WTC11 (cell line): ENCODE measurements around the gene TMEM259. TPM values are rescaled to one million over a fixed set of nuclear protein-coding genes. Genes with fewer than 3 reads are reported as not detected.

ENCODE experiments used
- ATAC-seq: fragments of 200-7000 bp; cut with Tn5 transposase; 2 replicates; pipeline ENCODE4 v1.10.0; 2021; ENCODE audit warnings: mild to moderate bottlenecking, moderate library complexity
- CTCF ChIA-PET: fragments of 300-600 bp; sonication (Branson Sonifier 250); formaldehyde crosslinking; loops from one replicate; lab custom pipeline; 2021; ENCODE audit warnings: antibody characterized with exemption; lab: Charles Lee
- POLR2A ChIA-PET: fragments of 350-600 bp; sonication (Branson Sonifier 250); formaldehyde crosslinking; loops from one replicate; lab custom pipeline; 2021; ENCODE audit warnings: antibody characterized with exemption; lab: Charles Lee
- DNase-seq: peaks from one replicate; pipeline ENCODE4 v3.0.0; 2021; ENCODE audit warnings: low spot score
- H3K27ac Mint-ChIP-seq: 2 replicates; pipeline ENCODE4 v1.8.0; 2021; ENCODE audit warnings: mixed read lengths
- H3K27me3 Mint-ChIP-seq: 2 replicates; pipeline ENCODE4 v1.8.0; 2021; ENCODE audit warnings: low read depth, mild to moderate bottlenecking, moderate library complexity, mixed read lengths
- H3K36me3 Mint-ChIP-seq: 2 replicates; pipeline ENCODE4 v1.8.0; 2021; ENCODE audit warnings: mixed read lengths
- H3K4me1 Mint-ChIP-seq: 2 replicates; pipeline ENCODE4 v1.8.0; 2022; ENCODE audit warnings: mixed read lengths
- H3K4me3 Mint-ChIP-seq: 2 replicates; pipeline ENCODE4 v1.8.0; 2021; ENCODE audit warnings: mild to moderate bottlenecking, moderate library complexity, mixed read lengths
- H3K9me3 Mint-ChIP-seq: 2 replicates; pipeline ENCODE4 v1.8.0; 2021; ENCODE audit warnings: mixed read lengths
- ATF2 ChIP-seq: sonication (generic); formaldehyde crosslinking; IDR thresholded peaks from 2 replicates; pipeline ENCODE4 v1.8.1; 2022; ENCODE audit warnings: low read depth, missing genetic modification reagents, borderline replicate concordance
- CBFB ChIP-seq: sonication (generic); formaldehyde crosslinking; IDR thresholded peaks from 2 replicates; pipeline ENCODE4 v1.8.1; 2022; ENCODE audit warnings: mild to moderate bottlenecking, low read depth, missing genetic modification reagents
- CREB1 ChIP-seq: sonication (generic); formaldehyde crosslinking; IDR thresholded peaks from 2 replicates; pipeline ENCODE4 v1.8.0; 2023; ENCODE audit warnings: mild to moderate bottlenecking, missing genetic modification reagents
- EMX1 ChIP-seq: fragments of 250-450 bp; sonication (Bioruptor Pico); IDR thresholded peaks from 2 replicates; pipeline ENCODE4 v1.8.0; 2021; ENCODE audit warnings: mild to moderate bottlenecking
- ETV6 ChIP-seq: sonication (generic); formaldehyde crosslinking; IDR thresholded peaks from 2 replicates; pipeline ENCODE4 v1.8.1; 2022; ENCODE audit warnings: mild to moderate bottlenecking, missing genetic modification reagents
- FOXK1 ChIP-seq: sonication (generic); formaldehyde crosslinking; IDR thresholded peaks from 2 replicates; pipeline ENCODE4 v1.8.0; 2022; ENCODE audit warnings: mild to moderate bottlenecking, moderate library complexity, missing genetic modification reagents
- GTF2I ChIP-seq: fragments of 250-450 bp; sonication (Bioruptor Pico); conservative IDR thresholded peaks from 2 replicates; pipeline ENCODE4 v1.4.0; 2021; ENCODE audit warnings: mild to moderate bottlenecking
- HMGXB4 ChIP-seq: sonication (generic); formaldehyde crosslinking; IDR thresholded peaks from 2 replicates; pipeline ENCODE4 v1.8.1; 2023; ENCODE audit warnings: mild to moderate bottlenecking, moderate library complexity, missing genetic modification reagents
- KAT7 ChIP-seq: sonication (generic); formaldehyde crosslinking; IDR thresholded peaks from 2 replicates; pipeline ENCODE4 v1.8.1; 2023; ENCODE audit warnings: missing genetic modification reagents, mild to moderate bottlenecking, borderline replicate concordance
- MYBL2 ChIP-seq: sonication (generic); formaldehyde crosslinking; IDR thresholded peaks from 2 replicates; pipeline ENCODE4 v1.8.1; 2023; ENCODE audit warnings: mild to moderate bottlenecking, moderate library complexity, missing genetic modification reagents
- NFYB ChIP-seq: sonication (generic); formaldehyde crosslinking; conservative IDR thresholded peaks from 2 replicates; pipeline ENCODE4 v1.8.0; 2022; ENCODE audit warnings: low read depth, missing genetic modification reagents
- PREB ChIP-seq: sonication (generic); formaldehyde crosslinking; IDR thresholded peaks from 2 replicates; pipeline ENCODE4 v1.8.1; 2022; ENCODE audit warnings: mild to moderate bottlenecking, missing genetic modification reagents, moderate library complexity, borderline replicate concordance
- RORB ChIP-seq: fragments of 250-450 bp; sonication (Bioruptor Pico); IDR thresholded peaks from 2 replicates; pipeline ENCODE4 v1.9.0; 2021; ENCODE audit warnings: mild to moderate bottlenecking
- TEAD4 ChIP-seq: sonication (generic); formaldehyde crosslinking; IDR thresholded peaks from 2 replicates; pipeline ENCODE4 v1.8.0; 2022; ENCODE audit warnings: mild to moderate bottlenecking, missing genetic modification reagents
- ZMAT4 ChIP-seq: fragments of 250-450 bp; sonication (Bioruptor Pico); IDR thresholded peaks from 2 replicates; pipeline ENCODE4 v1.9.0; 2021; ENCODE audit warnings: mild to moderate bottlenecking
- ZNF232 ChIP-seq: sonication (generic); formaldehyde crosslinking; IDR thresholded peaks from 2 replicates; pipeline ENCODE4 v1.8.0; 2022; ENCODE audit warnings: mild to moderate bottlenecking, missing genetic modification reagents
- ZNF317 ChIP-seq: sonication (generic); formaldehyde crosslinking; IDR thresholded peaks from 2 replicates; pipeline ENCODE4 v1.8.1; 2023; ENCODE audit warnings: low read depth, mild to moderate bottlenecking, moderate library complexity, missing genetic modification reagents, borderline replicate concordance
- ZNF396 ChIP-seq: fragments of 250-450 bp; sonication (Bioruptor Pico); IDR thresholded peaks from 2 replicates; pipeline ENCODE4 v1.8.0; 2021; ENCODE audit warnings: mild to moderate bottlenecking, moderate library complexity, borderline replicate concordance
- total RNA-seq: library from RNA; stranded (reverse); gene quantifications from 3 replicates; pipeline ENCODE4 v1.2.3, GENCODE V29; 2021
- TF ChIP-seq, protein P1 (sequence below): sonication (generic); formaldehyde crosslinking; IDR thresholded peaks from 2 replicates; pipeline ENCODE4 v1.8.1; 2022; ENCODE audit warnings: mild to moderate bottlenecking, moderate library complexity, missing genetic modification reagents
- TF ChIP-seq, protein P2 (sequence below): sonication (generic); formaldehyde crosslinking; IDR thresholded peaks from 2 replicates; pipeline ENCODE4 v1.8.1; 2023; ENCODE audit warnings: mild to moderate bottlenecking, missing genetic modification reagents, borderline replicate concordance
- TF ChIP-seq, protein P3 (sequence below): sonication (generic); formaldehyde crosslinking; IDR thresholded peaks from 2 replicates; pipeline ENCODE4 v1.8.1; 2022; ENCODE audit warnings: low read depth, mild to moderate bottlenecking, moderate library complexity, missing genetic modification reagents, borderline replicate concordance

Gene TMEM259
- total RNA-seq, 1 experiment from 2014 or later: 202 TPM

DNA sequence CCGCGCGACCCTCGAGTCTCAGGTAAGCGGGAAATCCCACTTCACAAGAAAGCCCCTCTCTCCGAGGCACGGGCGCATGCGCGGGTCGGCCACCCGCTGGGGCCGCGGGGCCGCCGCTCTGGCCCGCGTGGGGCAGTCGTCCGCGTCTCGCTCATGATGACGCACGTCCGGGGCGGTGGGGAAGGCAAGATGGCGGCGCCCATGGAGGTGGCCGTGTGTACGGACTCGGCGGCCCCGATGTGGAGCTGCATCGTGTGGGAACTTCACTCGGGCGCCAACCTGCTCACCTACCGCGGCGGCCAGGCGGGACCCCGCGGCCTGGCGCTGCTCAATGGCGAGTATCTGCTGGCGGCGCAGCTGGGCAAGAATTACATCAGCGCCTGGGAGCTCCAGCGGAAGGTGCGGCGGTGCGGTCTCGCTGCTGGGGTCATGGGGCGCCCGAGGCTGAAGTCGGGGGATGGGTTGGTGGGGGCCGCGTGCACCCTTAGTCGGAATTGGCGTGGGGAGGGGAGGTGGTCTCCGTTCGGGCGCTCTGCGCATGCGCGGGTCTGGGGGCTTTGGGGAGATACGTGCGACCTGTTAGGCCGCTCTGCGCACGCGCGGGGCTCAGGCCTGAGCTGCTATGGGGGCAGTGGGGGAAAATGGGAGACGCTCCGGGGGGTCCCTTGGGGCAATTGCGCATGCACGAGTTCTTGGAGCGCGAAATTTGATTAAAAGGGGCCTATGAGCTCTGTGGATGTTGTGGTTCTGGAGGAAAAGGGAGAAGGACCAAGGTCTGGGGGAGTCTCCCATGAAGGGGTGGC, 36.6 kb downstream of the TMEM259 start, which contains the start of gene WDR18 (continued):
- TF ChIP-seq, protein P1, sequence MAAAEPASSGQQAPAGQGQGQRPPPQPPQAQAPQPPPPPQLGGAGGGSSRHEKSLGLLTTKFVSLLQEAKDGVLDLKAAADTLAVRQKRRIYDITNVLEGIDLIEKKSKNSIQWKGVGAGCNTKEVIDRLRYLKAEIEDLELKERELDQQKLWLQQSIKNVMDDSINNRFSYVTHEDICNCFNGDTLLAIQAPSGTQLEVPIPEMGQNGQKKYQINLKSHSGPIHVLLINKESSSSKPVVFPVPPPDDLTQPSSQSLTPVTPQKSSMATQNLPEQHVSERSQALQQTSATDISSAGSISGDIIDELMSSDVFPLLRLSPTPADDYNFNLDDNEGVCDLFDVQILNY: peak; percentile 80; the same call in 1 of the 2 replicates
- TF ChIP-seq PREB: no peak
- TF ChIP-seq RORB (CRISPR knock-in tag): no peak
- TF ChIP-seq, protein P2, sequence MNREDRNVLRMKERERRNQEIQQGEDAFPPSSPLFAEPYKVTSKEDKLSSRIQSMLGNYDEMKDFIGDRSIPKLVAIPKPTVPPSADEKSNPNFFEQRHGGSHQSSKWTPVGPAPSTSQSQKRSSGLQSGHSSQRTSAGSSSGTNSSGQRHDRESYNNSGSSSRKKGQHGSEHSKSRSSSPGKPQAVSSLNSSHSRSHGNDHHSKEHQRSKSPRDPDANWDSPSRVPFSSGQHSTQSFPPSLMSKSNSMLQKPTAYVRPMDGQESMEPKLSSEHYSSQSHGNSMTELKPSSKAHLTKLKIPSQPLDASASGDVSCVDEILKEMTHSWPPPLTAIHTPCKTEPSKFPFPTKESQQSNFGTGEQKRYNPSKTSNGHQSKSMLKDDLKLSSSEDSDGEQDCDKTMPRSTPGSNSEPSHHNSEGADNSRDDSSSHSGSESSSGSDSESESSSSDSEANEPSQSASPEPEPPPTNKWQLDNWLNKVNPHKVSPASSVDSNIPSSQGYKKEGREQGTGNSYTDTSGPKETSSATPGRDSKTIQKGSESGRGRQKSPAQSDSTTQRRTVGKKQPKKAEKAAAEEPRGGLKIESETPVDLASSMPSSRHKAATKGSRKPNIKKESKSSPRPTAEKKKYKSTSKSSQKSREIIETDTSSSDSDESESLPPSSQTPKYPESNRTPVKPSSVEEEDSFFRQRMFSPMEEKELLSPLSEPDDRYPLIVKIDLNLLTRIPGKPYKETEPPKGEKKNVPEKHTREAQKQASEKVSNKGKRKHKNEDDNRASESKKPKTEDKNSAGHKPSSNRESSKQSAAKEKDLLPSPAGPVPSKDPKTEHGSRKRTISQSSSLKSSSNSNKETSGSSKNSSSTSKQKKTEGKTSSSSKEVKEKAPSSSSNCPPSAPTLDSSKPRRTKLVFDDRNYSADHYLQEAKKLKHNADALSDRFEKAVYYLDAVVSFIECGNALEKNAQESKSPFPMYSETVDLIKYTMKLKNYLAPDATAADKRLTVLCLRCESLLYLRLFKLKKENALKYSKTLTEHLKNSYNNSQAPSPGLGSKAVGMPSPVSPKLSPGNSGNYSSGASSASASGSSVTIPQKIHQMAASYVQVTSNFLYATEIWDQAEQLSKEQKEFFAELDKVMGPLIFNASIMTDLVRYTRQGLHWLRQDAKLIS (CRISPR knock-in tag): no peak
- no peak for TF ChIP-seq NFYB
- peak; percentile 78; the same call in 1 of the 2 replicates for TF ChIP-seq CBFB (CRISPR knock-in tag)
- 0 out of 2 replicates have a peak, but pooled peaks have one; percentile 23 for TF ChIP-seq KAT7 (CRISPR knock-in tag)
- TF ChIP-seq CREB1 (CRISPR knock-in tag): 0 out of 2 replicates have a peak, but pooled peaks have one; percentile 62
- TF ChIP-seq ETV6 (CRISPR knock-in tag): peak; percentile 89
- TF ChIP-seq MYBL2: peak; percentile 36; the same call in 1 of the 2 replicates
- TF ChIP-seq ZNF317 (CRISPR knock-in tag): no peak
- TF ChIP-seq TEAD4 (CRISPR knock-in tag): 0 out of 2 replicates have a peak, but pooled peaks have one; percentile 14
- no peak for TF ChIP-seq GTF2I (CRISPR knock-in tag)
- TF ChIP-seq ZNF232 (CRISPR knock-in tag): 0 out of 2 replicates have a peak, but pooled peaks have one; percentile 72
- no peak for TF ChIP-seq ZNF396 (CRISPR knock-in tag)
- no peak for TF ChIP-seq EMX1 (CRISPR knock-in tag)

- CTCF ChIA-PET: interaction anchor here (0.6 to 2.4 kb wide), 4 partner anchors 12 to 126 kb away, joined by 3 to 24 read pairs (median 6); no protein-coding TSS in a partner anchor
- Mint-ChIP-seq H3K36me3 (peaks cover 8% of the 10 kb centered on the region; the same call in 1 of the 2 replicates), H3K27ac (no peak overlapping the region), H3K4me1 (peaks cover 18% of the 10 kb centered on the region), H3K4me3 (no peak overlapping the region; the same call in 1 of the 2 replicates), H3K27me3 (no peaks in the 10 kb centered on the region), H3K9me3 (no peaks in the 10 kb centered on the region)
- DNase-seq (peak; percentile 86), ATAC-seq (peak; percentile 79)
- POLR2A ChIA-PET: interaction anchor here (0.7 kb wide), 1 partner anchor 60 kb away, joined by 6 read pairs; no protein-coding TSS in a partner anchor
- TF ChIP-seq FOXK1 (CRISPR knock-in tag) (no peak), HMGXB4 (CRISPR knock-in tag) (peak; percentile 89), ATF2 (CRISPR knock-in tag) (no peak), KAT7 (CRISPR knock-in tag) (0 out of 2 replicates have a peak, but pooled peaks have one; percentile 35), GTF2I (CRISPR knock-in tag) (peak; percentile 62; the same call in 1 of the 2 replicates), ZMAT4 (CRISPR knock-in tag) (no peak)
- TF ChIP-seq, protein P3, sequence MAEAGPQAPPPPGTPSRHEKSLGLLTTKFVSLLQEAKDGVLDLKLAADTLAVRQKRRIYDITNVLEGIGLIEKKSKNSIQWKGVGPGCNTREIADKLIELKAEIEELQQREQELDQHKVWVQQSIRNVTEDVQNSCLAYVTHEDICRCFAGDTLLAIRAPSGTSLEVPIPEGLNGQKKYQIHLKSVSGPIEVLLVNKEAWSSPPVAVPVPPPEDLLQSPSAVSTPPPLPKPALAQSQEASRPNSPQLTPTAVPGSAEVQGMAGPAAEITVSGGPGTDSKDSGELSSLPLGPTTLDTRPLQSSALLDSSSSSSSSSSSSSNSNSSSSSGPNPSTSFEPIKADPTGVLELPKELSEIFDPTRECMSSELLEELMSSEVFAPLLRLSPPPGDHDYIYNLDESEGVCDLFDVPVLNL (CRISPR knock-in tag): no peak
Observed at GRCh38 chr19:982567-983170, 38.3 kb downstream of the TMEM259 start.
